Panc1 (cell line): ENCODE data around the gene ADNP.

ENCODE experiments used
- CTCF ChIP-seq: fragments of 450-650 bp; IDR thresholded peaks from 2 replicates; pipeline ENCODE4 v1.5.1; 2017; ENCODE audit warnings: mild to moderate bottlenecking
- POLR2AphosphoS5 ChIP-seq: IDR thresholded peaks from 2 replicates; pipeline ENCODE4 v1.6.1; 2012; ENCODE audit warnings: mild to moderate bottlenecking, low read depth, low read length, moderate library complexity
- REST ChIP-seq, 2 experiments: IDR thresholded peaks; 2 replicates each; pipeline ENCODE4 v1.6.1; 2011 to 2012; ENCODE audit warnings: low read depth in 2 of 2, control low read depth in 1 of 2, low read length in 1 of 2, mild to moderate bottlenecking in 1 of 2, moderate library complexity in 1 of 2; ENCODE audit not compliant: insufficient read depth in 1 of 2

- TF ChIP-seq CTCF (no peak), REST (IDR thresholded peaks at IDR 0.05; ENCODE audit: insufficient read depth in 1 of 2, low read depth in 2 of 2, low read length in 1 of 2) (no peak), POLR2AphosphoS5 (no peak)
These were observed 32.8 kb downstream of the ADNP start for GRCh38 chr20:50898475-50898874.
